GM23338 (cell line): ENCODE results near the gene SSB. TPM values are rescaled to one million over a fixed set of nuclear protein-coding genes. Genes with fewer than 3 reads are reported as not detected.

Experiments
- ATAC-seq: fragments of 200-7000 bp; cut with Tn5 transposase; 3 replicates; pipeline ENCODE4 v1.9.1; 2020
- DNase-seq: peaks from one replicate; pipeline ENCODE4 v3.0.0-alpha.2; 2015; ENCODE audit warnings: low spot score
- H2AFZ ChIP-seq: fragments of 200-600 bp; sonication (generic); 2 replicates; pipeline ENCODE4 v1.8.0; 2016; ENCODE audit warnings: antibody characterized with exemption, mild to moderate bottlenecking, moderate library complexity
- H3F3A ChIP-seq: fragments of 200-600 bp; sonication (generic); replicated peaks from 2 replicates; pipeline ENCODE4 v1.8.0; 2017; ENCODE audit warnings: antibody characterized with exemption, mixed run types, low read depth
- H3K27ac ChIP-seq: fragments of 200-600 bp; sonication (generic); 2 replicates; pipeline ENCODE4 v1.6.1; 2016; ENCODE audit warnings: low read depth
- H3K27me3 ChIP-seq: fragments of 200-600 bp; sonication (generic); 2 replicates; pipeline ENCODE4 v1.8.0; 2016; ENCODE audit warnings: mild to moderate bottlenecking, mixed run types, moderate library complexity; ENCODE audit not compliant: insufficient read depth
- H3K36me3 ChIP-seq: fragments of 200-600 bp; sonication (generic); 2 replicates; pipeline ENCODE4 v1.8.0; 2016; ENCODE audit warnings: mild to moderate bottlenecking; ENCODE audit not compliant: insufficient read depth
- H3K4me1 ChIP-seq: fragments of 200-600 bp; sonication (generic); 2 replicates; pipeline ENCODE4 v1.8.0; 2016; ENCODE audit warnings: mild to moderate bottlenecking, moderate library complexity; ENCODE audit not compliant: insufficient read depth
- H3K4me2 ChIP-seq: fragments of 200-600 bp; sonication (generic); 2 replicates; pipeline ENCODE4 v1.7.1; 2017; ENCODE audit warnings: mixed run types
- H3K4me3 ChIP-seq: fragments of 200-600 bp; sonication (generic); 2 replicates; pipeline ENCODE4 v1.6.1; 2016; ENCODE audit warnings: mixed run types
- H3K79me2 ChIP-seq: fragments of 200-600 bp; sonication (generic); replicated peaks from 2 replicates; pipeline ENCODE4 v1.8.0; 2017; ENCODE audit warnings: mild to moderate bottlenecking; ENCODE audit not compliant: insufficient read depth
- H3K9me2 ChIP-seq: fragments of 200-600 bp; sonication (generic); 2 replicates; pipeline ENCODE4 v1.8.0; 2017; ENCODE audit not compliant: insufficient read depth
- H4K20me1 ChIP-seq: fragments of 200-600 bp; sonication (generic); replicated peaks from 2 replicates; pipeline ENCODE4 v1.8.0; 2017; ENCODE audit warnings: mild to moderate bottlenecking; ENCODE audit not compliant: insufficient read depth
- H3K27ac Mint-ChIP-seq: 2 replicates; pipeline ENCODE4 v1.8.0; 2020; ENCODE audit warnings: inconsistent platforms, mild to moderate bottlenecking, moderate library complexity, mixed read lengths
- H3K27me3 Mint-ChIP-seq: 3 replicates; pipeline ENCODE4 v1.8.0; 2022; ENCODE audit warnings: low read depth, mild to moderate bottlenecking, moderate library complexity, mixed read lengths, inconsistent platforms; ENCODE audit not compliant: insufficient read depth, poor library complexity
- H3K36me3 Mint-ChIP-seq: 3 replicates; pipeline ENCODE4 v1.8.0; 2021; ENCODE audit warnings: low read depth, mild to moderate bottlenecking, inconsistent platforms, moderate library complexity, mixed read lengths
- H3K4me1 Mint-ChIP-seq: 3 replicates; pipeline ENCODE4 v1.8.0; 2020; ENCODE audit warnings: mild to moderate bottlenecking, inconsistent platforms, mixed read lengths
- H3K4me3 Mint-ChIP-seq: 3 replicates; pipeline ENCODE4 v1.8.0; 2021; ENCODE audit warnings: moderate library complexity, mild to moderate bottlenecking, inconsistent platforms, mixed read lengths
- H3K9me3 Mint-ChIP-seq: 3 replicates; pipeline ENCODE4 v1.8.0; 2020; ENCODE audit warnings: moderate library complexity, mild to moderate bottlenecking, inconsistent platforms, mixed read lengths
- CREB1 ChIP-seq: fragments of 250-450 bp; sonication (Bioruptor Pico); IDR thresholded peaks from 2 replicates; pipeline ENCODE4 v1.5.0; 2020; ENCODE audit warnings: low read depth, mild to moderate bottlenecking, moderate library complexity
- CTCF ChIP-seq, 2 experiments: fragments of 200-600 bp in 1 of 2; sonication (generic) in 1 of 2; conservative IDR thresholded peaks; 2 replicates each; pipeline versions ENCODE4 v1.5.1 to v1.6.1; 2016 to 2017; ENCODE audit warnings: antibody characterized with exemption in 2 of 2, low read depth in 2 of 2, mild to moderate bottlenecking in 2 of 2, moderate library complexity in 1 of 2
- ETS1 ChIP-seq: IDR thresholded peaks from 2 replicates; pipeline ENCODE4 v1.6.1; 2016; ENCODE audit warnings: antibody characterized with exemption
- EZH2phosphoT487 ChIP-seq: fragments of 200-600 bp; sonication (generic); IDR thresholded peaks from one replicate; pipeline ENCODE4 v1.8.1; 2018; ENCODE audit warnings: antibody characterized with exemption; ENCODE audit not compliant: unreplicated experiment
- JUNB ChIP-seq: IDR thresholded peaks from one replicate; pipeline ENCODE4 v1.6.1; 2016; ENCODE audit warnings: antibody characterized with exemption; ENCODE audit not compliant: unreplicated experiment
- NANOG ChIP-seq: IDR thresholded peaks from 2 replicates; pipeline ENCODE4 v1.6.1; 2016; ENCODE audit warnings: antibody characterized with exemption, borderline replicate concordance
- STAT1 ChIP-seq: IDR thresholded peaks from one replicate; pipeline ENCODE4 v1.6.1; 2016; ENCODE audit warnings: antibody characterized with exemption; ENCODE audit not compliant: unreplicated experiment
- ZNF331 ChIP-seq: fragments of 250-450 bp; sonication (Bioruptor Pico); IDR thresholded peaks from 2 replicates; pipeline ENCODE4 v1.5.0; 2020; ENCODE audit warnings: low read depth, mild to moderate bottlenecking, moderate library complexity
- ZNF462 ChIP-seq: fragments of 250-450 bp; sonication (Bioruptor Pico); IDR thresholded peaks from 2 replicates; pipeline ENCODE4 v1.5.0; 2020; ENCODE audit warnings: mild to moderate bottlenecking, moderate library complexity
- polyA plus RNA-seq: library from polyadenylated mRNA; unstranded; fragments of >200 nt; fragmentation: Nextera tagmentation; extraction: Ambion mirVana; gene quantifications from 2 replicates; pipeline ENCODE4 v1.2.1, GENCODE V29; 2016
- total RNA-seq: library from RNA; depleted of rRNA; stranded (reverse); fragments of >200 nt; shearing (Covaris generic); gene quantifications from 2 replicates; pipeline ENCODE4 v1.2.3, GENCODE V29; 2014

Gene SSB
- total and polyA plus RNA-seq, 2 experiments from 2014 or later: 246 to 1,104 TPM

- peaks cover 12% of the 10 kb centered on the region; the same call in 1 of the 2 replicates for H3K4me1 ChIP-seq
- no peaks in the 10 kb centered on the region for H3K9me2 ChIP-seq
- DNase-seq (peak; percentile 27), ATAC-seq (peak; percentile 7; the same call in 2 of the 3 replicates)
- peak overlapping the region; percentile 81 for H3K4me3 ChIP-seq
- H2AFZ ChIP-seq: no peak overlapping the region
- no peak overlapping the region; the same call in 1 of the 2 replicates for H3K27ac Mint-ChIP-seq
- no peaks in the 10 kb centered on the region; the same call in 2 of the 3 replicates for H3K9me3 Mint-ChIP-seq
- H4K20me1 ChIP-seq: peaks cover 12% of the 10 kb centered on the region
- peaks cover 19% of the 10 kb centered on the region for H3K27me3 Mint-ChIP-seq
- TF ChIP-seq NANOG (no peak), STAT1 (no peak), JUNB (no peak), CTCF (conservative IDR thresholded peaks at IDR 0.05; ENCODE audit: low read depth in 2 of 2) (no peak), EZH2phosphoT487 (no peak), ZNF462 (CRISPR knock-in tag) (no peak), CREB1 (CRISPR knock-in tag) (no peak), ZNF331 (CRISPR knock-in tag) (no peak), ETS1 (no peak)
- peak overlapping the region; percentile 93 for H3K4me2 ChIP-seq
- peak overlapping the region; percentile 90 for H3K4me3 Mint-ChIP-seq
- no peaks in the 10 kb centered on the region for H3K36me3 ChIP-seq
- H3K27ac ChIP-seq: no peak overlapping the region
- peaks cover 17% of the 10 kb centered on the region for H3K4me1 Mint-ChIP-seq
- H3K79me2 ChIP-seq: peaks cover 62% of the 10 kb centered on the region
- H3F3A ChIP-seq: no peaks in the 10 kb centered on the region
- H3K27me3 ChIP-seq: no peaks in the 10 kb centered on the region; the same call in 1 of the 2 replicates
- H3K36me3 Mint-ChIP-seq: 0 out of 3 replicates have a peak, but pooled peaks cover 4% of the 10 kb centered on the region
Observed at GRCh38 chr2:169828141-169828811, 29.6 kb downstream of the SSB start.
